ENCODE measurements around the gene CPLX4.

Gene CPLX4

DNA sequence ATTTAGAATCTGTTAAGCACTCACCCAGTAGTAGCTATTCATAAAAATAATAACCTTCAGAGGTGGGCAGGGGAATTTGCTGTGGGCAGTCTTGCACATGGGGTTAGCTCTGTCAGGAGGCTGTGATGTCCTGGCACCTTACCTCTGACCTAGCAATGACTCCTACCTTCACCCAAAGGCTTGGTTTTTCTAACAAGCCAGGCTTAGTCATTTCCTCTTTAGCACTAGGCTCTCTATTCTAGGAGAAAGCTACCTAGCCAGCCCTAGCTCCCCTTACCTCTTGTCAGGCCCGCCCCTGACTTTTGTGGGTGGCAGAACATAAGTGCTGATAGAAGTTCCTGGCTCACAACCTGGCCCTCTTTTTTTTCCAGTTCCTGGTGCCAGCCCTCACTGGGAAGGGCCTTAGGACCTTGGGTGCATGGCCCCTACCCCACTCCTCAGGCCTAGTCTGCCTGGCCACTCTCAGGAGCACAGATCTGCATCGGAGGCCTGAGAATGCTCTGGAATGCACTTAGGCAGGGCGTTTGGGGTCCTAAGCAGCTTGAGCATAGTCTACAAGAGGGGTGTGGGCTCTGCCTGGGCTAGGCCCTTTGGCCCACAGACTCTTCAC is 17.7 kb downstream of the CPLX4 start:
- no peak for TF ChIP-seq ZNF2 (tag by site-specific recombination; IDR thresholded peaks at IDR 0.05)
- TF ChIP-seq ZNF76 (tag by site-specific recombination; IDR thresholded peaks at IDR 0.05; ENCODE audit: borderline replicate concordance, low read depth), result no peak
- TF ChIP-seq ZNF677 (tag by site-specific recombination; IDR thresholded peaks at IDR 0.05), result no peak
- POLR2A ChIA-PET, result interaction anchor here (0.9 kb wide), 1 partner anchor 27 kb away, joined by 3 read pairs; the partner anchor contains the start of gene RAX
- CTCF ChIA-PET, result interaction anchor here (0.6 to 1.8 kb wide), 3 partner anchors 8 to 101 kb away, joined by 3 to 8 read pairs (median 3); no protein-coding TSS in a partner anchor

DNA sequence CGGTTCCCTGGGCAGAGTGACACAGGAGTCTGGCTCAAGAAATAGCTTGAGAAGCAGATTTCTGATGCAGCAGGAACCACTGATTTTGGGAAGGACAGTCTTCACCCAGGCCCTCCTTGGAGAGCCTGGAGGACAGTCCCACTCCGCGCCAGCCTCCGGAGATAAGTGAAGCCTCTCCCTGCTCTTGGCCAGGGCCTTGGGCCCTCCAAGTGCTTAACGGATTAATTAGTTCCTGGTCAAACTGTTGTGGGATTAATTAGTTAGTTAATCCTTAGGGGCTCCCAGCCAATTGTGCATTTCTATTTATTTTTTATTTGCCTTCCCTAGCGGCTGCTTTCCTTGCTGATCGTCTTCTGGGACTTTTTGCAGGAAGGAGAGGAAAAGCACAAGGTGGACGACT is 19.6 kb downstream of the CPLX4 start:
- H3K9me3 ChIP-seq (ENCODE audit: control insufficient read depth, insufficient read depth, low read depth, low read length), result no peaks in the 10 kb centered on the region
- TF ChIP-seq OVOL3 (tag by site-specific recombination; IDR thresholded peaks at IDR 0.05) (no peak), ZNF394 (tag by site-specific recombination; IDR thresholded peaks at IDR 0.05; ENCODE audit: borderline replicate concordance) (no peak), ZNF184 (tag by site-specific recombination; IDR thresholded peaks at IDR 0.05) (no peak), PATZ1 (tag by site-specific recombination; IDR thresholded peaks at IDR 0.05) (no peak), SP7 (tag by site-specific recombination; IDR thresholded peaks at IDR 0.05) (no peak), ZNF214 (tag by site-specific recombination; IDR thresholded peaks at IDR 0.05; ENCODE audit: borderline replicate concordance) (no peak), ZNF629 (tag by site-specific recombination; IDR thresholded peaks at IDR 0.05) (no peak), ZNF776 (tag by site-specific recombination; IDR thresholded peaks at IDR 0.05; ENCODE audit: borderline replicate concordance) (no peak)
- TF ChIP-seq, protein P1, sequence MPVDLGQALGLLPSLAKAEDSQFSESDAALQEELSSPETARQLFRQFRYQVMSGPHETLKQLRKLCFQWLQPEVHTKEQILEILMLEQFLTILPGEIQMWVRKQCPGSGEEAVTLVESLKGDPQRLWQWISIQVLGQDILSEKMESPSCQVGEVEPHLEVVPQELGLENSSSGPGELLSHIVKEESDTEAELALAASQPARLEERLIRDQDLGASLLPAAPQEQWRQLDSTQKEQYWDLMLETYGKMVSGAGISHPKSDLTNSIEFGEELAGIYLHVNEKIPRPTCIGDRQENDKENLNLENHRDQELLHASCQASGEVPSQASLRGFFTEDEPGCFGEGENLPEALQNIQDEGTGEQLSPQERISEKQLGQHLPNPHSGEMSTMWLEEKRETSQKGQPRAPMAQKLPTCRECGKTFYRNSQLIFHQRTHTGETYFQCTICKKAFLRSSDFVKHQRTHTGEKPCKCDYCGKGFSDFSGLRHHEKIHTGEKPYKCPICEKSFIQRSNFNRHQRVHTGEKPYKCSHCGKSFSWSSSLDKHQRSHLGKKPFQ (tag by site-specific recombination; IDR thresholded peaks at IDR 0.05), result no peak
- H3K4me3 ChIP-seq (ENCODE audit: low read depth, low read length), result no peak overlapping the region
- H3K27ac ChIP-seq (ENCODE audit: extremely low read depth, low read depth, low read length), result no peak overlapping the region
- CTCF ChIA-PET, result interaction anchor here (0.8 kb wide), 1 partner anchor 104 kb away, joined by 3 read pairs; no protein-coding TSS in a partner anchor
- POLR2A ChIA-PET, result interaction anchor here (0.6 kb wide), 1 partner anchor 32 kb away, joined by 8 read pairs; no protein-coding TSS in a partner anchor
- H3K36me3 ChIP-seq (ENCODE audit: control insufficient read depth in 2 of 2, insufficient read depth in 1 of 2, low read length in 2 of 2), result no peaks in the 10 kb centered on the region
- no peaks in the 10 kb centered on the region for H3K4me1 ChIP-seq (ENCODE audit: control insufficient read depth, insufficient read depth, low read length)

More for the DNA sequence above, 17.7 kb downstream of the CPLX4 start:
- H3K27ac ChIP-seq (ENCODE audit: extremely low read depth, low read depth, low read length), result no peak overlapping the region
- H3K4me1 ChIP-seq (ENCODE audit: control insufficient read depth, insufficient read depth, low read length), result no peaks in the 10 kb centered on the region
- no peaks in the 10 kb centered on the region for H3K36me3 ChIP-seq (ENCODE audit: control insufficient read depth in 2 of 2, insufficient read depth in 1 of 2, low read length in 2 of 2)
- no peak overlapping the region for H3K4me3 ChIP-seq (ENCODE audit: low read depth, low read length)
- H3K9me3 ChIP-seq (ENCODE audit: control insufficient read depth, insufficient read depth, low read depth, low read length), result no peaks in the 10 kb centered on the region

DNA sequence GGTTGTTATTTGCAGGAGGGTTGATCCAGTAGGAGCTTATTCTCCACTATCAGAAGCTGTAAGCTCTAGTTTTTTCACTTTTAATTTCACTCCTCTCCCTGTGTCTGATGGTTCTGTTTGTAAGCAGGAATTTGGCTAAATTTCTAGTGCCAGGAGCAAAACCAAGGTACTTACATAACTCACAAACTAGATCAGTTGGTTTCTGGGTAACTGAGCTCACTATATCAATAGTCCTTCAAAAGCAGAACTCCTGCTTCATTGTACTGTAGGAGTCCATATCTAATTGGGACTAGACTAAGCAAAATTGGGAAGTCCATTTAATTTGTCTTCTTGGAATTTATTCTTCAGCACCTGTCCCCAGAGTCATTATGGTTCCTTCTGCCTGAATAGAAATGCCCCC is 25.1 kb downstream of the CPLX4 start:
- Histone ChIP-seq H3K4me1 (ENCODE audit: control insufficient read depth, insufficient read depth, low read length) (no peaks in the 10 kb centered on the region), H3K27ac (ENCODE audit: extremely low read depth, low read depth, low read length) (no peak overlapping the region), H3K36me3 (ENCODE audit: control insufficient read depth in 2 of 2, insufficient read depth in 1 of 2, low read length in 2 of 2) (no peaks in the 10 kb centered on the region; a peak in 1 of 3 replicates), H3K9me3 (ENCODE audit: control insufficient read depth, insufficient read depth, low read depth, low read length) (no peaks in the 10 kb centered on the region), H3K4me3 (ENCODE audit: low read depth, low read length) (no peak overlapping the region)
- ChIA-PET CTCF (interaction anchor here (1.0 to 2.5 kb wide), 3 partner anchors 15 to 109 kb away, joined by 4 to 14 read pairs (median 7); partner anchors contain the start of gene RAX), POLR2A (interaction anchor here (1.0 kb wide), 1 partner anchor 66 kb away, joined by 5 read pairs; the partner anchor contains the start of gene LMAN1)
- TF ChIP-seq ZBTB1 (tag by site-specific recombination; IDR thresholded peaks at IDR 0.05), result no peak

DNA sequence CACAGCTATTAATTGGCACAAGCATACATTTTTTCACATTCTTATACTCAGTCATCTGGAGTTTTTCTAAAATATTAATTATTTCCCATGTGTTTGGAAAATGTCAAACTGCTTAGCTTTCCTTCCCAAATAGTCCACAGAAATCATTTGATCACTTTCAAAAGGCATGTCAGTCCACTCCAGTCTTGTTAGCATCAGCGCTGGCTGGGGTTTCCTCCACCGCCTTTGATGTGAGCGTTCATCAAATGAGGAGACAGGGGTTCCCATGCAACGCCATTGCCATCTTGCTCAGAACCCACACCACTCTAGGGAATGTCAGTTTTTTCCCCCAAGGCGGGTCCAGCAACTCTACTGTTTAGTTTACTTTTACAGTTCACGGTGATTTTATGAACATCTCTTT is 32.1 kb downstream of the CPLX4 start:
- no peak for TF ChIP-seq ZNF140 (tag by site-specific recombination; IDR thresholded peaks at IDR 0.05)
- TF ChIP-seq ZNF394 (tag by site-specific recombination; IDR thresholded peaks at IDR 0.05; ENCODE audit: borderline replicate concordance), result no peak
- TF ChIP-seq HOXC10 (CRISPR knock-in tag; IDR thresholded peaks at IDR 0.05), result no peak
- TF ChIP-seq, protein P2, sequence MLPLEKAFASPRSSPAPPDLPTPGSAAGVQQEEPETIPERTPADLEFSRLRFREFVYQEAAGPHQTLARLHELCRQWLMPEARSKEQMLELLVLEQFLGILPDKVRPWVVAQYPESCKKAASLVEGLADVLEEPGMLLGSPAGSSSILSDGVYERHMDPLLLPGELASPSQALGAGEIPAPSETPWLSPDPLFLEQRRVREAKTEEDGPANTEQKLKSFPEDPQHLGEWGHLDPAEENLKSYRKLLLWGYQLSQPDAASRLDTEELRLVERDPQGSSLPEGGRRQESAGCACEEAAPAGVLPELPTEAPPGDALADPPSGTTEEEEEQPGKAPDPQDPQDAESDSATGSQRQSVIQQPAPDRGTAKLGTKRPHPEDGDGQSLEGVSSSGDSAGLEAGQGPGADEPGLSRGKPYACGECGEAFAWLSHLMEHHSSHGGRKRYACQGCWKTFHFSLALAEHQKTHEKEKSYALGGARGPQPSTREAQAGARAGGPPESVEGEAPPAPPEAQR (tag by site-specific recombination; IDR thresholded peaks at IDR 0.05), result no peak
- no peak for TF ChIP-seq ATF2 (tag by site-specific recombination; IDR thresholded peaks at IDR 0.05; ENCODE audit: low read depth)
- CTCF ChIA-PET, result interaction anchor here (0.7 to 2.1 kb wide), 6 partner anchors 10 to 116 kb away, joined by 3 to 8 read pairs (median 6); partner anchors contain the start of gene RAX
- no peak overlapping the region for H3K4me3 ChIP-seq (ENCODE audit: low read depth, low read length)

More for the DNA sequence above, 32.1 kb downstream of the CPLX4 start:
- no peaks in the 10 kb centered on the region; a peak in 1 of 3 replicates for H3K36me3 ChIP-seq (ENCODE audit: control insufficient read depth in 2 of 2, insufficient read depth in 1 of 2, low read length in 2 of 2)
- POLR2A ChIA-PET, result interaction anchor here (1.1 kb wide), 1 partner anchor 21 kb away, joined by 3 read pairs; no protein-coding TSS in a partner anchor
- H3K4me1 ChIP-seq (ENCODE audit: control insufficient read depth, insufficient read depth, low read length), result no peaks in the 10 kb centered on the region
- no peak overlapping the region for H3K27ac ChIP-seq (ENCODE audit: extremely low read depth, low read depth, low read length)
- no peaks in the 10 kb centered on the region for H3K9me3 ChIP-seq (ENCODE audit: control insufficient read depth, insufficient read depth, low read depth, low read length)
